Measurements from ENCODE around the gene CNTF.

- TF ChIP-seq, protein P1, sequence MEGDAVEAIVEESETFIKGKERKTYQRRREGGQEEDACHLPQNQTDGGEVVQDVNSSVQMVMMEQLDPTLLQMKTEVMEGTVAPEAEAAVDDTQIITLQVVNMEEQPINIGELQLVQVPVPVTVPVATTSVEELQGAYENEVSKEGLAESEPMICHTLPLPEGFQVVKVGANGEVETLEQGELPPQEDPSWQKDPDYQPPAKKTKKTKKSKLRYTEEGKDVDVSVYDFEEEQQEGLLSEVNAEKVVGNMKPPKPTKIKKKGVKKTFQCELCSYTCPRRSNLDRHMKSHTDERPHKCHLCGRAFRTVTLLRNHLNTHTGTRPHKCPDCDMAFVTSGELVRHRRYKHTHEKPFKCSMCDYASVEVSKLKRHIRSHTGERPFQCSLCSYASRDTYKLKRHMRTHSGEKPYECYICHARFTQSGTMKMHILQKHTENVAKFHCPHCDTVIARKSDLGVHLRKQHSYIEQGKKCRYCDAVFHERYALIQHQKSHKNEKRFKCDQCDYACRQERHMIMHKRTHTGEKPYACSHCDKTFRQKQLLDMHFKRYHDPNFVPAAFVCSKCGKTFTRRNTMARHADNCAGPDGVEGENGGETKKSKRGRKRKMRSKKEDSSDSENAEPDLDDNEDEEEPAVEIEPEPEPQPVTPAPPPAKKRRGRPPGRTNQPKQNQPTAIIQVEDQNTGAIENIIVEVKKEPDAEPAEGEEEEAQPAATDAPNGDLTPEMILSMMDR (IDR thresholded peaks at IDR 0.05): no peak
- no peak for TF ChIP-seq POLR2A (IDR thresholded peaks at IDR 0.05)
- TF ChIP-seq POLR2AphosphoS5 (IDR thresholded peaks at IDR 0.05): no peak
Observed at GRCh38 chr11:58616594-58616993, 5.9 kb upstream of the CNTF start.
